RPMI7951 (cell line): ENCODE results near the gene SPOP. TPM values are rescaled to one million over a fixed set of nuclear protein-coding genes. Genes with fewer than 3 reads are reported as not detected.
"Not testable (repeated sequence)": the region's sequence is repeated elsewhere in the genome, so short reads cannot be mapped to it uniquely, and the experiment has no call there.

Experiments used
- DNase-seq: peaks from one replicate; pipeline ENCODE4 v3.0.0-alpha.2; 2012; ENCODE audit warnings: low read depth
- total RNA-seq: library from RNA; depleted of rRNA; stranded (reverse); fragments of >200 nt; shearing (Covaris generic); gene quantifications from 2 replicates; pipeline ENCODE4 v1.2.3, GENCODE V29; 2014

Gene SPOP
- total RNA-seq, 1 experiment from 2014 or later, result 32.1 TPM

DNA sequence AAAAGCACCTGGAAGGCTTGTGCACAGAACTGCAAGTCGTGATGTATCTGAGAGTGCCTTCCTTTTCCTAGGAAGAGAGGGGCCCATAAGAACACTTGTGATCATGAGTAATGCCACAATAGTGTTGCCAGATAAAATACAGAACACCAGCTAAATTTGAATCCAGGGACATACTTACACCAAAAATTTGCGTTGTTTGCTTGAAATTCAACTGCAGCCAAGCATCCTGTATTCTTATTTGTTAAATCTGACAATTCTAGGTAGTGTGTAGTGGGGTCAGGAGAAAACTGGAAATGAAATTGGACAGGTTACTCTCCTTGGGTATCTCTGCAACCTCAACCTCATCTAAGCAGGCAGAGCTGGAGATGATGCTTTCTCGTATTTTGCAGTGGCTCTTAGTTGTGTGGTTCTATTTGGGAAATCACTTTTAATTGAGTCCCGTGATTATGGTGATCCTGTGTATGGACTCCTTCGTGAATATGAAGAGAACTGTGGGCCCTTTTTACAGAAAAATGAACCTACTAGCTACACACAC, 17.9 kb upstream of the SPOP start:
- DNase-seq, result no peak

DNA sequence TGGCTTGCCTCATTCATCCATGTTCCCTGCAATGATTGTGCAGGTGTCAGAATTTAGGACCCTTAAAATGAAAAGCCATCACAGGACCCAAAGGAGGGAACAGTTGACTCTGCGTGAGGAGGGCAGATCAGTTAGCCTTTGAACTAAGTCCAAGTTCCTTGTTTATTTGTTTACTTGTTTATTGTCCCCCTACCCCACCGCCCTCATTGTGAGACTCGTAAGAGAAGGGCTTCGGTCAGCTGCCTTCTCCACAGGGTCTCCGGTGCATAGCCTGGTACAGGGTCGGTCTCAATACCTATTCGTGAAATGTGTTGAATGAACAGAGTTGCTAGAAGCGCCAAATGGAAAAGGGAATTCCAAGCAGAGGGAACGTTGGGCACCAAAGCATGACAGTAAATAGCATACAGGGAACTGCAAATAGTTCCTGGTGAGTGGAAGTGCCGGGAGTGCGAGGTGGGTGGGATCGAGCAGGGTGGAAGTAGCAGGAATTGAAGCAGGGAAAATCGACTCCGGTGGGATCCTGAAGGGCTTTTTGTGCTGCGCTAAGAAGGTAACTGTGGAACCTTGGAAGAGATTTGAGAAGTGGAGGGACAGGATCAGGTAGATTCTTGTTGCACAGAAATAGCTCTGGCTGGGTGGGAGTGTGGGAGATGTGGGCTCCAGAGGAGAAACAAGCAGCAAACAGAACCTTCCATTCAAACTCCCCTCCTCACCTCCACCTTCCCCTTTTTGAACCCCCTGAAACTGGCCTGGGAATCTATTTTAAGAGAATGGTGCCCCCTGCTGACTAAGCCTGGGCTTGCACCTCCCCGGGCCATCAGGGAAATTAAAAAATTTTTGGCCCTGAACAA, 17.2 kb upstream of the SPOP start:
- DNase-seq, result peak; percentile 8

DNA sequence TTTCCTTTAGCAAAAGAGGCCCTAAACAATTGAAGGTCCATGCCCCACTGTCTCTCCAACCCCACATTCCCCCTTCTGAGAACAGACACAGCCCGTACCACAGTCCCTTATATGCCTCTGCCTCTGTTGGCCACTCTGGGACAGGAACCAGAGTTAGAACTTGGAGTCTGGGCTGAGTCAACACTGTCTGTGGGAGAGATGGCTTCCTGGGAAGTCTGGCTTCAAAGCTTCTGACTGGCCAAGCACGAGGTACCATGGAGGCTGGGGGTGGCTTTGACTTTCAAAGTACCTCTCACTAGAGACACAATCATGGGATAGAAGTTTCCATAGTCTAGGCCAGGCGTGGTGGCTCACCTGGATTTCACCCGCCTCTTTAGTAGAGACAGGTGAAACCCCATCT, 14.9 kb upstream of the SPOP start:
- no peak for DNase-seq

DNA sequence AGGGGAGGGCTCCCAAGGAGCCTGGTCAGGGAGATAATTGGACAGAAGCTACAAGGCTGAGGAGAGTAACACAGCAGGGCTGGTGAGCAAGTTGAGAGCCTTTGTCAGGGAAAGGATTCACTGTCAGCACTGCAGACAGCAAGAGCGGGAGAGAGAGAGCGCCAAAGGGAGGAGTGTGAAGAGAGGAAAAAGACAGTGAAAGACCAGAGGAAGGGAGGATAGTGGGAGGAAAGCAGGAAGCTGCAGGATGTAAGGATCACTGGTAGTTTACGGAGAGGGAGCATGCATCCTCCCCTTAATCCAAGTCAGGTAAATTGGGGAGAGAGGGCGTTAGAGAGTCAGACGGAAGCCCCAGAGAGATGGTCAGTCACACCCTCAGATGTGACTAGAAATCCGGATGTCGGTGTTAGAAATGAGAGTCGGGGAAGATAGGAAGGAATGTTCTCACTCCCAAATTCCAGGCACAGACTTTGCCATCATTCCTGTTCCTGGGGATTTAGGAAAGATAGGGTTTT, 13.8 kb upstream of the SPOP start:
- peak; percentile 22 for DNase-seq

DNA sequence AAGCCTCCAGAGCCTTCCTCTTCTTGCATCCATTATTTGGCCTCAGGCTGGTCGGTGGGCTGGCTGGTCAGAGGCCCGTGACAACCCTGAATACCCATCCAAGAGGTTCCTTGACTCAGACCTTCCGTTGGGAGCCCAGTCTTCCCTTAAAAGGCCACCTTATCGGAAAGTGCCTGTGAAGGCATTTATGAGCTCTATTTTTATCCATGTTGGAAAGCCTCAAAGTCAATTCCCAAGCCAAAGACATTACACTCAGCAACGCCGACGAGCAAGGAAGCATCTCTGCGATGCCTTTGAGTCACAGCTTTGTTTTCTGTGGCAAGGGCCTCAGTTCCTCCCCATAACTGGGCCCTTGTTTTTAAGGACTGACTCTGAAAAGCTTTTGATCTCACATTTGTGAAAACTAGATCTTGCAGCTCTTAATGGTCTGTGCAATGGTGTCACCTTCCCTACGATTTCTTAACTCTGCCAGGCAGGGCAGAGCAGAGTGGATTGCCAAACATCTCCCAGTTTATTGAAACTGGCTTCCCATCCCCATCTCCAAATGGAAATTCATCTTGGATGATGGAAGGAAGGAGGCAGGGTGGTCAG, 13.3 kb upstream of the SPOP start:
- peak; percentile 80 for DNase-seq

DNA sequence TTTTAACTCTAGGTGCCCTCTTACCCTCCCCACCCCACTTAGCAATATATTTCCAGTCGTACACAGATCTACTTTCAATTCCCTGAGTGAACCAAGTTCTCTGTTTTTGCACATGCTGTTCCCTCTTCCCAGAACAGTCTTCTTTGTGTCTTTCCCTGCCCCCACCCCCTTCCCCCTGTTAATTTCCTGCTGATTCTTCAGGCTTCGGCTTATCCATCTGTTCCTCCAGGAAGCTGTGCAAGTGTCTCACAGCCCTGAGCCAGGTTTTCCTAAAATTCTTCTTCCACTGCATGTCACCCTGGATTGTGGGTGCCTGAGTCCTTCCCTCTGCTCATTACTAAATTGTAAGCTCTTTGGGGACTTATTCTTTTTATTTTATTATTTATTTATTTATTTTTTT, 12.4 kb upstream of the SPOP start:
- DNase-seq, result no peak

DNA sequence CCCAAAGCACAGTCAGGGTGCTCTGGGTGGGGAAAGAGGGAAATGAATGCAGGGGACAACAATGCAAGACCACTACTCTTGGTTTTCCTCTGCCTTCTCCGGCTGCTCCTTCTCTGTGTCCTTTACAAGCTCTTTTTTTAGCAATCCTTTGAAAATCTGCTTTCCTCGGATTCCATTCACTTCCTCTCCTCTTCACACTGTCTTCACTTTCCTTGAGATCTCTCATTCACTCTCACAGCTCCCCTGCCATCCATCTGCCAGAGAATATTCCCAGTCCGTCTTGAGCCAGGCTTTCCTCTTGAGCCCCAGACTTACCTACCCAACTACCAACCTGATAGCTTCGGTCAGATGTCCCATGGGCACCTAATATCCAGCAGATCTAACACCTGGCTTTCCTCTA, 11.0 kb upstream of the SPOP start:
- DNase-seq, result no peak

DNA sequence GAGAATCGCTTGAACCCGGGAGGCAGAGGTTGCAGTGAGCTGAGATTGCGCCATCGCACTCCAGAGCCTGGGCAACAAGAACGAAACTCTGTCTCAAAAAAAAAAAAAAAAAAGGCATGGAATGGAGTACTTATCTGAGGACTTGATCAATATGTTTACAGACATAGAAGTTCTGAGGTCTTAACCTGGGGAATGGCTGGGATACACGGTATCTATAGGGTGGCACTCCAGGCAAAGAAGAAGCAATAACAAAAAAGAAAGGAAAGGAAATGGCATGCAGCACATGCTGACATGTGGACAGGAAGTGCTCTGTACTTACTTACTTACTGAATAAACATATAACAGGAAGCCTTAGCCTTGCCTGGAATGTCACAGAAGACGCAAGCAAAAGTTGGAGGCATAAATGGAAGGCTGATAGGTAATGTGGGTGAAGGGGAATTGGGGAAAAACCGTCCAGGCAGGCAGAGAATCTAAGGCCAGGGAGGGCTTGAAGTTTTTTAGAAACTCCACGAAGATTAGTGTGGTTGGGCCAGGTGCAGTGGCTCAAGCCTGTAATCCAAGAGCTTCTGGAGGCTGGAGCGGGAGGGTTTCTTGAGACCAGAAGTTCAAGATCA, 10.1 kb upstream of the SPOP start:
- DNase-seq, result peak; percentile 11

DNA sequence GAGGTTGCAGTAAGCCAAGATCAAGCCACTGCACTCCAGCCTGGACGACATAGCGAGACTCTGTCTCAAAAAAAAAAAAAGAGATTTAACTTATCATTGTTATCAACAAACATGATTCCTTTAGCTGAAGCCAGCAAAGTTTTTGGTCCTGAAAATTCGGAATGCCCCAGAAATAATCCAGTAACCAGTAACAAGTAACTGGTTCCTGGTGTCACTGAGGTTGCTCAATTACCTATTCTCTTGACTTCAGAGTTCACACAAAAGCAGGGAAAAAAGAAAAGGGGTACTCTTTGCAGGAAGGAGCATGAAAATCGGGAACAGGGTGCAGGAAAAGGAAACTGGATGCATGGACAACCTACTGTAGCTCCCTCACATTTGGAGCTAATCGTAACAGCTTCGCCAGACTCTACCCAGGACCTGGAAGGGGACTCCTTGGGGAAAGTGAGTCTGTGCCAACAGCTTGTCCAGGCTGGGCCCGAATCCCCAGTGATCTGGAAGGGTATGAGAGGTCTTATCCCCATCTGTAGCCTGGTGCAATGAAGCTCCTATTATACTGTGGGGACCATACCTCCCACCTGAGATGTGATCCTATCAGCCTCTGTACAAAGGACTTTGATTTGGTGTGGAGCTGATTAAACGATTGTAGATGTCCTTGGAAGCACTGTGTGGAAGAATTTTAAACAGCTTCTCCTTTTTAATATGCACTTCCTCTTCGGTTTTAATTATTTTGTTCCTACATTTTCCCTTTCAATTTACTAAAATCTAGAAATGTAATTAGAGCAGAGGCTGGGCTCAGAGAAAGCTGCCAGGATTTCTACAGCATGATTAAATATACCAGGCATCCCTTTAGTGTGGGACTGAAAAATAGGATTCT, 3.4 kb upstream of the SPOP start:
- DNase-seq, result no peak

DNA sequence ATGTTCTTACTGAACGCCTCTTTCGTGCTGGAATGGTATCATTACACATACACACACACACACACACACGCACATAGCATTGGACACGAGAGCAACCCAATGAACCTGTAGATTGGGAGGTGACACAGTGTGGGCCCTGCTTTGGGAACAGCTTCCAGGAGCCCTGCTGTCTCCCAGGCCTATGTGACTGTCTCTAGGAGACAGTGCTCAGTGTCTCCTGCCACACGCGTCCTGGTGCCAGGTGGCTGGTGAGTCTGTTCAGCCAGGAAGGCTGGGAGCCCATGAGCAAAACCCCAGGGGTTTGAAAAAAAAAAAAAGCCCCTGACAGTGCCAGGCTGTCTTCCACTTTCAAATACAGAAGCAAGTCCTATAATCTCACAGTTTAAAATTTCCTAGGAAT, 2.4 kb upstream of the SPOP start:
- DNase-seq, result no peak

DNA sequence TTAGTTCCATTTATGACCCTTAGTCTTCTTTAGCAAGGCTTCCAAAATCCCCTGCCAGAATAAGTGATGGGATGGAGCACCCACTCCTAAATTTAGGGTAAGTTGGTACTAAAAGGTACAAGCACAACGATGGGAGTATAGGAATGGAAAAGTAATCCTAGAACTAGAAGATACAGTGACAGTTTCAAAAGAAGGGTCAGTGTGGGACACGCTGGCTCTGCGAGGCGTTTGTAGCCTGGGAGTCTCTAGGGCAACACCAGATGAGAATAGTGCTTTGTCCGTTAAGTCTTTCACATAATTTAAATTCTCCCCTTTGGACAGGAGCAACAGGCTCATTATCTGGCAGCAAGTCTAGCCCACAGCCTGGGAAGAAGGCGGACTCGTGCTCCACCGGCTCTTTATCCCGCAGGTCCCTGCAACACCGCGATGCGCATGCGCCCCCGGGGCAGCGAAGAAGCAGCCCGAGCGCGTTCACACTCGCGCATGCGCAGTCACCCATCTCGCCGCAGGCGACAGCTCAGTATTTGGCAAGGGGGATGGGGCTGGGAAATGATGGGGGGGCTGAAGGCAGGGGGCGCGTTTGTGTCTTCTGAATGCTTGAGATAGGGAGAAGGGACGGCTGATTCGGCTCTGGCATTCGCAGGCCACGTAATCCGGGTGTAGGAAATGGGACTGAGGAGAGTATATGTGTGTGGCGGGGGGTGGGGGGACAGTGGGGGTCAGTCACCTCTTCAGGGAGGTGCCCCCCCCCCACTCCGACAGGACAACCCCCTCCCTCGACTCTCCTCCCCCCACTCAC, 564 bp downstream of the SPOP start:
- DNase-seq, result peak; percentile 84

DNA sequence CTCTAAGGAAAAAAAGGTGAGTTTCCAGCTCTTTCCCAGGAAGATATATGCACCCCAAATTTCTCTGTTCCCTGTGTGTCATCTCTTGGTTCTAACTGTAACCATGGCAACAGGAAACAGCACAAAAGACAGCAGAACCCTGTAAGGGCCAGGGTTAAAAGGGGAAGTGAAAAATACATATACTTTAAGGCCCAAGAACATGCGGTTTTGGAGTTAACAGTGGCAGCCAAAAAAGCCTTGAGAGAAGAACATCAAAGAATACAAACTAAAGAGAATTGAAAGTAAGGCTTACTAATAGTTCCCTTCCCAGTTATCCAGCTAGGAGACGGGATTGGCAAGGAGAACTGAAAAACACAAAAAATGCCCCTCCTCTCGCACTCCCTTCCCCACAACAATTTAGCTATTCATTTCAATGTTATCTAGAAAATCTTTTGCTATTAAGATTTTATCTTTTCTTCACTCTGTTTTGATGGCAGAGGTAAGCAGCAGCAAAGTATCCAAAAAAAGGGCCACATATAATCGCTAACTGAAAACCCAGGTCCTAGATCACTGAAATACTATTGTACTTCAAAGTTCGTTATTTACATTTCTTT, 1.5 kb downstream of the SPOP start:
- DNase-seq, result peak; percentile 51

DNA sequence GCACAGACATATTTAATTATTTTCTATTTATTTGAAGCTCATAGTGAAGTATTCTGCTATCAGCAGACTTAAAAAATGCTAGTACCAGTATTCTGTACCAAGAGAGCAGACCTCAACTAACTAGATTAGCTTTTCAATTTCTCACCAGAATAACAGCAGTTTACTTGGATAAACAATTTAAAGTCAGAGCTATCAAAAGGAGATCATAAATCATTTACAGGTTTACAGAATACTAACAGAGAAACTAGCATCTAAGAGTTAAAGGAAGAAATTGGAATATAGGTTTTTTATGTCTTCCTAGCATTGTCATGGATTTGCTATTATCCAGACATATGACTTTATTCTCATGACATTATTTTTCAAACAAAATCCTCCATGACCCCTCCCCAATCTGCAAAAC, 3.4 kb downstream of the SPOP start:
- no peak for DNase-seq

DNA sequence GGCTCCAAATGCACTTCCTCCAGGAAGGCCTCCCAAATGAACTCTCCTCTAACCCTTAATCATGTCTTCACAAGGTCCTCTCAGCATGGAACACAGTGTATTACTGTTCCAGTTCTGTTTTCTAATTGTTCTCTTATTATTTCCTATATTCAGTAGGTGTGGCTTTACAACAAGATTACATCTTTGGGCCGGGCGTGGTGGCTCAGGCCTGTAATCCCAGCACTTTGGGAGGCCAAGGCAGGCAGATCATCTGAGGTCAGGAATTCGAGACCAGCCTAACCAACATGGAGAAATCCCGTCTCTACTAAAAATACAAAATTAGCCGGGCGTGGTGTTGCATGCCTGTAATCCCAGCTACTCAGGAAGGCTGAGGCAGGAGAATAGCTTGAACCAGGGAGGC, 4.2 kb downstream of the SPOP start:
- DNase-seq, result not testable (repeated sequence)

DNA sequence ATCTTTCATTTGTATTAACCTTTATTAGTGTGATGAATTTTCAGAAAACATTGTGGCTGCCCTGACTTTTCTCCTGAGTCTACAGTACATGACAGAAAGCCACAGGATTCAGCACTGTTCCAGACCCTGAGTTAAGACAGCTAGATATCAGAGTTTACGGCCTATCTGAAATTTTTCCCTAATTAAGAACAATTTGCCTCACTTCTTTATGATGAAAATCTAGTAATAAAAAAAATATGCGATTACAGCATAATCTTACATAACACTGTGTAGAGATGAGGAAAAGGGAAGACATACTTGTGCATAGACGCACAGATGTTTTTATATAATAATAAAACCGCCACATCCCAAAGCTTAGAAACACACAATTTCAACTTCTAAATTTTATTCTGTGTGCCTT, 7.3 kb downstream of the SPOP start:
- DNase-seq, result no peak

DNA sequence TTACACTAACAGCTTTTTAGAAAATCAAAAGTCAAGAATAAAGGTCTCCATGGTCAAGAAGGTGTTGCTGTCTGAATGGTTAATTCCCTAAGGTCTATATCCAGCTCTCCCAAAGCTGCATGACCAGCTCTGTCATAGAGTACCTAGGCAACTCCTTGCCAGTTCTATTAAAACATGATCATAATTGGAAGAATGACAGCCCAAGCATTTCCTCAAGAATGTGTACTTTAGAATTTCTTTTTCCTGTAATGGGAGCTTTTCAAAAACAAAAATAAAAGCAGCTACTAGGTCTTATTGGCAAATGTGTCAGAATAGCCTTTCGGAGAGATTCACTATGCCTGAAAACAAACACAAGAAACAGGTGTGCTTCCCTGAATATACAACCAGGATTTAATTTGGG, 7.9 kb downstream of the SPOP start:
- DNase-seq, result no peak

DNA sequence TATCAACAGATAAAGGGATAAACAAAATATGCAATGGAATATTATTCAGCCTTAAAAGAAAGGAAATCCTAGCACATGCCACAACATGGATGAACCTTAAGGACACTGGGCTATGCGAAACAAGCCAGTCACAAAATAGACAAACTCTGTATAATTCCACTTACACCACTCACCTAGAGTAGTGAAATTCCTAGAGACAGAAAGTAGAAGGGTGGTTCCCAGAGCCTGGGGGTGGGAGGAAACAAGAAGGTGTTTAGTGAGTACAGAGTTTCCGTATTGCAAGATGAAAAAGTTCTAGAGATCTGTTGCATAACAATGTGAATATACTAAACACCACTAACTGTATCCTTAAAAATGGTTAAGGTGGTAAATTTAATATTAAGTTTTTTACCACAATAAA, 10.0 kb downstream of the SPOP start:
- no peak for DNase-seq

DNA sequence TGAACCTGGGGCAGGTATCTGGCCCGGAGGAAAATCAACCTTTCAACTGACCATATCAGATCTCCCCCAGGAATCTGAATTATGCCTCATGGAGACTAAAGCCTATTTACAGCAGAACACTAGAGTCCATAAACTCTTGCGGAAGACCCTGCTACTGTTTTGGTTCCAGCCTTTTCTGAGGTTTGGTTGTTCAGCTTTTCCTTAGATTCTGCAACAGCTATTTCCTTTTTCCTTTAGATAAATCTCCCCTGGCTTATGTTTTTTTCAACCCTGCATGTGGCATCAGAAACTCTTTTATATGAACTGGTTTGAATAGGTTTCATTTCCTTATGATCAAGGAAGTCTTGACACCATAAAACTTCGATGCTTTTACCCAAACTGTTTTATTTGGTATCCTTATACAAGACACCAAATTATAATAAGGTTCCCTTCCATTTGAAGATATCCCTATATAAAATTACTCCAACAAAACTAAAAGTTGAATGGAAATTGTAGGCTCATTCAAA, 13.1 kb downstream of the SPOP start:
- DNase-seq, result no peak

DNA sequence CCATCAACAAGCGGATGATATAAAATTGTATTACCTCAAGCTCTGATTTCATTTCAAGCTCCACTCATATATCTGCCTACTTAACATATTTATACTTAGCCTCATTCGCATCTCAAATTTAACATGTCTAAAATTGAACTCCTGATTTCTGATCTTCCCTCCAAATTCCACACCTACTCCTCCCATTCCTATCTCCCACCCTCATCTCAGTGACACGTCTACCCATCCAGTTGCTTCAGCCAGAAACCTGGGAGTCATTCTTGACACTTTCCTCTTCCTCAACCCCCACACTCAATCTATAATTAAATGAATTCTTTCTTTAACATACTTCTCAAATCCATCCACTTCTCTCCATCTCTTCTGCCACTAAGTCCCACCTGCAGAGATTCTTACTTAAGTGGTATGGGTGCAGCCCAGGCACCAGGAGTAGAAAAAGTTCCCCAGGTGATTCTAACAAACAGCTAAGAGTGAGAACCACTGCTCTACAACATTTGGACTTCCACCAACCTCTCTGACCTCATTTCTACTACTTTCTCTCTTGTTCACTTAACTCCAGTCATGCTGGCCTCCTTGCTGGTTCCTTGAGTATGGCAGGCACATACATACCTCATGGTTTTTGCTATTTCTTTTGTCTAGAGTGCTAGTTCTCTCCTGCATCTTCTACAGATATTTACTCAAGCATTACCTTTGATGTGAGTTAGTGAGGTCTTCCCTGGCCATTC, 18.1 kb downstream of the SPOP start:
- DNase-seq, result no peak

DNA sequence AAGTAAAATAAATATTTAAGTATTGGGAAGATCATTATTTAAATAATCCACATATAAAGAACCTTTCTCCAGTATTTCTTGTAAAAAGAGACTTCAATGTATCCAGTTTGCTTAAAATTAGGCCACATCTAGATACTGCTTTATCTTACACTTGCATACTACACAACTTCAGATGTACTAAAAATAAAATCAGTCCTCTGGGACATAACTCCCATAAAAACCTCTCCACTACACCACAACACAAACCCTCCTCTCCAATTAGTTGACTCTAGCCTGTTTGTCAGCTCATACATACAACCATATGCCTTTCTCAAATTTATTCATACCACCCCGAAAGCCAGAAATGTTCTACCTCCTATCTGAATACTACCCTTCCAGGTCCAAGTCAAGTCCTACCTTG, 21.6 kb downstream of the SPOP start:
- DNase-seq, result no peak
